GM18520 (cell line): ENCODE measurements around the gene TRIM67.

ENCODE experiments used
- ATAC-seq: cut with Tn5 transposase; IDR thresholded peaks from one replicate; pipeline ENCODE4 v1.9.1; 2021; ENCODE audit not compliant: unreplicated experiment

TRIM67 gene

GRCh38 chr1:231182317-231182716, 20.5 kb downstream of the TRIM67 start:
- no peak for ATAC-seq

DNA sequence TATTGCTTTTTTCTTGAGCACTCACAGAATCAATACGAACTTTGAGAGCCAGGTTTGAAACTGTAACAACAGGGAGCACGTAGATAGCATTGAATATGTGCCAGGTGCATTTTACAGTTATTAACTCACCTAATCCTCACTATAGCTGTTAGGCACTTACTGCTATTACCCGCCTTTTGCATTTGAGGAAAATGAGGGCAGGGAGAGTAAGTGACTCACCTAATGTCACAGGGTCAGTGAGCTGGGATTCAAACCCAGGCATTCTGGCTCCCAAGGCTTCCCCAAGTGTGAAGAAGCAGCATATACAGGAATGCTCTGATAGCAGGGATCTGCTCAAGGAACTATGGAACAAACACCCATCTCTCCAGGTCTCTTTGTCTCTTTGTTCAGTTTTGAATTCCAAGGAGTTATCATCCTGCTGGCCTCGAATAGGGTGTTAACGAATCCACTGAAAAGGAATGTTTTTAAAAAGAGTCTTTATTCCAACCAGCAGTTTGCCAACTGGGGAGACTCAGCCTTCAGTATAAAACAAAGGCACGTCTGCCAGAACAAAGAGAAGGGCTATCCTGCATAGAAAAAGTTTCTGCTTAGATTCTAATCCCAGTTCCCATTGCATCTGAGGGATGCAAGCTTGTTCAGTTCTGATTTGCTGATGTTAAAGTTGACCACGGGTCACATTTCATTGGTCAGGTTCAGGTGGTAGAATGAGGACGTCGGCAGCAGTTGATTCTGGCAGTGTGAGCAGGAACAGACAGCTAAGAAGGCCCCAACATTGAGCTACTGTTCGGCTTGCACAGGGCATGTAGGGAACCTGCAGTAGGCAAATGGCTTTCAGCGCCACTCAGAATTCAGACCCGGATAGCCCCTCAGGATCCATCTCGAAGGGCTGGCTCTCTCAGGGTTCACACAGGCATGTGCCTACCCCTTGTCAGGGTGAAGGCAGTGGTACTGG, 22.1 kb downstream of the TRIM67 start:
- no peak for ATAC-seq

- ATAC-seq, result no peak
Observed at GRCh38 chr1:231184891-231185290, 23.0 kb downstream of the TRIM67 start.

- ATAC-seq, result no peak
Observed at GRCh38 chr1:231185391-231185790, 23.5 kb downstream of the TRIM67 start.

- no peak for ATAC-seq
Observed at GRCh38 chr1:231186356-231187115, 24.7 kb downstream of the TRIM67 start.

DNA sequence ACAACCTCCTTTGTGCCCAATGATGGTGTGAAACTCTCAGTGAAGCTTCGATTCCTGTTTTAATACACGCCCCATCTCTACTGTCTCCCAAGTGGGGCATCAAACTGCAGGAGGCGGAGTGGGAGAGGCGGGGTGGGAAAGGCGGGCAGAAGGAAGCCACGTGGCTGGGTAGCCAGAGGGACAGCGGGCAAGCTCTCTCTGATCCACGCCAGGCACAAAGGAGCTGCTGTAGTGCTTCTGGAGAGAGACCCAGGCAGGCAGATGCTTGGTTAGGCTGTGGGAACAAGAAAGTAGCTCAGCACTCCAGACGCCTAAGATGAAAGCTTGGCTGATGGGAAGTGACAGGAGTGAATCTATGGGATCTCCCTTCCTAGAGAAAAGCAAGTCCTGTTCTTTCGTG, 25.7 kb downstream of the TRIM67 start:
- no peak for ATAC-seq

DNA sequence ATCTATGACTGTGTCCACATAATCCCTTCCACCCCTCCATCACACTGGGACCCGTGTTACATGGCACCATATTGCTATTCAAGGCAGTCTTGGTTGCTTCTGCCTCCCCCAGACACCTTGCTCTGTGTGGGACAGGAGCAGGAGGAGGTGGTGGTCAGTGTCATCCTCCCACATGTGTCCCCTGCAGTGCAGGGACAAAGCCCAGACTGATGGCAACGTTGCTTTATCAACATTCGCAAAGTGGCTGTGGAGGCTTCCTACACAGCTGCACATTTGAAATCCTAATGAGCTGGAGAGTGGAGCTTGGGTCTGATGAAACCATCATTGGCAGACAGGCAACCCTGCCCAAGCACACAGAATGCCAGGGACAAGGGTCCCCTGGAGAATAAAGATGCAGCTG, 26.2 kb downstream of the TRIM67 start:
- no peak for ATAC-seq

DNA sequence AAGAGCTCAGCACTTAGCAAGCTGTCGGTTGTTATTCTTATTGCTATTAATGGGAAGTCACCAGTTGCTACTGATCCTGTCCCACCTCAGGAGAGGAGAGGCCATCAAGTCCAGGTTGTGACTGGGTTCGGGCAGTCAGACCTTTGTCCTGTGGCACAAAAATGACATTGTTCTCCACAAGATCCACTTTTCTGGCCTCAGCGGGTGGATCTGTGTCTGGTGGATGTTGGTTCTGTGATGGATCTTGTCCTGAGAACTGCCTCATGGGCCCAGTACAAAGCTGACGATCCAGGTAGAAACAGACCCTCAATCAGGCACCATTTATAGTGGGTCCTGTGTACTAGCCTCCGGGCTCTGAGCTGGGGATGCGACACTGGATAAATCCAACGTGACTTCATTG, 26.9 kb downstream of the TRIM67 start:
- ATAC-seq, result no peak

GRCh38 chr1:231189683-231190270, 27.9 kb downstream of the TRIM67 start:
- ATAC-seq, result no peak

DNA sequence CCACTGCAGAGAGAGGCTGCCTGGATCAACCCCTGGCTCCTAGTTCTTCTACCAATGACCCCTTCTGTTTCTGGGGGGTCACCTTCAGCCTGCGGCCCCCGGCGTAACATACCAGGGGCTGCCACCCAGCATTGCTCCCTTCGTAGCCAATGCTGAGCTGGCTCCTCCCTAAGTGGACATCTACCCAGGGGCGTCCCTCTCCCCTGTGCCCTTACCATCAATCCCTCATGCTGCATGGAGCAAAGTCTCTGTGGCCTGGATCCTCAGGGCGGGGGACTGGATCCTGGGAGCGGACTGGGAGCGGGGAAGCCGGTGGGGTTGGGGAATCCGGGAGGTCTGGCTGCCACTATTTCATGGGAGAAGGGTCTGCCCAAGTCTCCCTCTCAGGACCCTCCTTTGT, 28.6 kb downstream of the TRIM67 start:
- ATAC-seq, result no peak

- no peak for ATAC-seq
Observed at GRCh38 chr1:231192620-231193163, 30.8 kb downstream of the TRIM67 start.

DNA sequence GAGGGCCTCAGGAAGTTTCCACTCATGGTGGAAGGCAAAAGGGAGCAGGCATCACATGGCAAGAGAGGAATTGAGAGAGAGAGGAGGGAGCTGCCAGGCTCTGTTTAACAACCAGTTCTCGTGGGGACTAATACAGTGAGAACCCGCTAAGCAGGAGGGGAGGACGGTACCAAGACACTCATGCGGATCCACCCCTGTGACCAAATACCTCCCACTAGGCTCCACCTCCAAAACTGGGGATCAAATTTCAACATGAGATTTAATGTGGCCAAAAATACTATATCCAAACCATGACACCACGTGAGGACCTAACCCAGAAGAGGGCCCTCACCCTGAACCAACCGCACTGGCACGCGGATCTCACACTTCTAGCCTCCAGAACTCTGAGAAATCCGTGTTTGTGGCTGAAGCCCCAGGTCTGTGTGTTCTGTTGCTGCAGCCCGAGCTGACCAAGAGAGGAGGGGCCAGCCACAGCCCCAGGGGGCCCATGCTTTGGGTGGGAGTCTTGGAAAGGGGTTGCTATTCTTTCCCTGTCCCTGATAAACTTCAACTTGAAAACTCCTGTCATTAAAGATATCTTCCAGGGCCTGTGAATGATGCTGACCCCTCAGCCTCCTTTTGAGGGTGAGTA, 32.0 kb downstream of the TRIM67 start:
- ATAC-seq, result no peak

DNA sequence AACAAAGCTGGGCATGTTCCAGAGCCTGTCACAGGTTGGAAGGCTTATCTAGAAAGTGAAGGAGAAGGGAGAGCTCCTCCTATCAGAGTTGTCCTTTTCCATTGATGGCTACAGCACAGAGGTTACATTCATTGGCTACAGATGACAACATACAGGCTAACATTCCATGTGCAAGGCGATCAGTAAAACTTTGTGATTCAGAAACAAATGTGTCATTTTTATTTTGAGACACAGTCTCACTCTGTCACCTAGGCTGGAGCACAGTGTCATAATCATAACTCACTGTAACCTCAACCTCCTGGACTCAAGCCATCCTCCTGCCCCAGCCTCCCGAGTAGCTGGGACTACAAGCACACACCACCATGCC, 32.6 kb downstream of the TRIM67 start:
- no peak for ATAC-seq

- ATAC-seq, result no peak
Observed at GRCh38 chr1:231194843-231195516, 33.1 kb downstream of the TRIM67 start.

GRCh38 chr1:231196307-231196706, 34.4 kb downstream of the TRIM67 start:
- no peak for ATAC-seq

DNA sequence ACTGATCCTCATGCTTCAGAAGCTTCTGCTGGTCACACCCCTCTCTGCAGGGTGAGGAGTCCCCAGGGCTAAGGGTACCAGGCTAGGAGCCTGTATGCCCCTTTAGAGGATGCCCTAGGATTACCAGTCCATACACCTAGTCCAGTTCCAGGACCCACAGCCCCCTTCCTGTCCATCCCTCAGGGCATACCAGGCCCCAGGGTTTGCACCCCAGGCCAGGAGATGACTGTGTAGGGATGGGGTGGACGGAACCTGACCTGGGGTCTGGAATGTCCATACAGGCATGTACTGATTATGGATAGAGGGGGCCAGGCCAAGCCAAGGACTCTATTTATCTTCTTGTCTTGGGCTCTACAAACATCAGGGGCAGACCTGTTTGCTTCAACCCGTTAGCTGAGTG, 34.9 kb downstream of the TRIM67 start:
- ATAC-seq, result no peak

DNA sequence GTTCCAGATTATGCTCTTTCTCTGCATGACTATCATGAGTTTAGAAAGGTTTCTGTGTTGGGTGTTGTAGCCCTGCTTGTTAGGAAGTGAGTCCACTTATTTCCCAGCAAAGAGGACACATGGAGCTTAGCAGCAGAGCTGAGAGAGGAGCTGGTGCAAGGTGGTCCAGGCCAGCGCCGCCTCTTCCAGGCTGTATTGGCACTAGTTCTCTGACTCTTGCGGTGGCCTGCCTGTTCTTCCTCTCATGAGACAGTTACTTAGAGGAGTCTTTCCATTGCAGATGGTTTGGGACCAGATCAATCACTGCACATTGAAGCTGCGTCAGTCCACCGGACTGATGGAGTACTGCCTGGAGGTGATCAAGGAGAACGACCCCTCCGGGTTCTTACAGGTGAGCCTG, 38.0 kb downstream of the TRIM67 start:
- no peak for ATAC-seq

GRCh38 chr1:231200388-231201031, 38.7 kb downstream of the TRIM67 start:
- no peak for ATAC-seq

- ATAC-seq, result no peak
Observed at GRCh38 chr1:231201375-231201978, 39.6 kb downstream of the TRIM67 start.
